ENCODE measurements around the gene C6orf89. TPM values are rescaled to one million over a fixed set of nuclear protein-coding genes. Genes with fewer than 3 reads are reported as not detected.

Gene C6orf89
- total RNA-seq, 1 experiment from 2014 or later: 19.1 TPM

- no peak for DNase-seq (ENCODE audit: low spot score)
These were observed 33.1 kb upstream of the C6orf89 start for GRCh38 chr6:36852481-36853147.

- no peak for DNase-seq (ENCODE audit: low spot score)
These were observed 32.4 kb upstream of the C6orf89 start for GRCh38 chr6:36853325-36853724.

- no peak for DNase-seq (ENCODE audit: low spot score)
These were observed 30.0 kb upstream of the C6orf89 start for GRCh38 chr6:36855750-36856149.

- DNase-seq (ENCODE audit: low spot score): no peak
These were observed 29.5 kb upstream of the C6orf89 start for GRCh38 chr6:36856277-36856676.

GRCh38 chr6:36857325-36857724 lies 28.4 kb upstream of the C6orf89 start:
- DNase-seq (ENCODE audit: low spot score): no peak

GRCh38 chr6:36858407-36858981 lies 27.3 kb upstream of the C6orf89 start:
- no peak for DNase-seq (ENCODE audit: low spot score)

- no peak for DNase-seq (ENCODE audit: low spot score)
These were observed 25.6 kb upstream of the C6orf89 start for GRCh38 chr6:36860126-36860525.

- no peak for DNase-seq (ENCODE audit: low spot score)
These were observed 23.4 kb upstream of the C6orf89 start for GRCh38 chr6:36862164-36862847.

GRCh38 chr6:36862848-36863382 lies 22.8 kb upstream of the C6orf89 start:
- no peak for DNase-seq (ENCODE audit: low spot score)

- DNase-seq (ENCODE audit: low spot score): no peak
These were observed 21.8 kb upstream of the C6orf89 start for GRCh38 chr6:36863670-36864540.

- DNase-seq (ENCODE audit: low spot score): no peak
These were observed 19.9 kb upstream of the C6orf89 start for GRCh38 chr6:36865835-36866234.

GRCh38 chr6:36867471-36868224 lies 18.1 kb upstream of the C6orf89 start:
- no peak for DNase-seq (ENCODE audit: low spot score)

- DNase-seq (ENCODE audit: low spot score): no peak
These were observed 14.1 kb upstream of the C6orf89 start for GRCh38 chr6:36871686-36872085.

GRCh38 chr6:36873115-36873514 lies 12.6 kb upstream of the C6orf89 start:
- DNase-seq (ENCODE audit: low spot score): no peak

- peak; percentile 53 for DNase-seq (ENCODE audit: low spot score)
These were observed 11.9 kb upstream of the C6orf89 start for GRCh38 chr6:36873612-36874442.

- peak; percentile 95 for DNase-seq (ENCODE audit: low spot score)
These were observed 11.1 kb upstream of the C6orf89 start, which contains the start of gene PPIL1 for GRCh38 chr6:36874443-36875249. Gene PPIL1, minus strand, starts transcription at chr6:36874803. Its CDS starts 31 bp downstream, at chr6:36874772.

GRCh38 chr6:36875250-36875633 lies 10.5 kb upstream of the C6orf89 start:
- no peak for DNase-seq (ENCODE audit: low spot score)

GRCh38 chr6:36884610-36885009 lies 1.1 kb upstream of the C6orf89 start:
- no peak for DNase-seq (ENCODE audit: low spot score)

All from HT-29 (cell line).